Activated CD4-positive, alpha-beta T cell treated with anti-CD3 and anti-CD28 coated beads for 48 hours (primary cell): ENCODE measurements around the gene GDF7.

Experiments used
- DNase-seq: peaks from one replicate; pipeline ENCODE4 v3.0.0-alpha.2; 2020

GDF7 gene

GRCh38 chr2:20666304-20667150 lies at the start of gene GDF7:
Gene GDF7, plus strand, starts transcription at chr2:20667144. Its CDS starts 96 bp downstream, at chr2:20667240.
- peak; percentile 38 for DNase-seq

DNA sequence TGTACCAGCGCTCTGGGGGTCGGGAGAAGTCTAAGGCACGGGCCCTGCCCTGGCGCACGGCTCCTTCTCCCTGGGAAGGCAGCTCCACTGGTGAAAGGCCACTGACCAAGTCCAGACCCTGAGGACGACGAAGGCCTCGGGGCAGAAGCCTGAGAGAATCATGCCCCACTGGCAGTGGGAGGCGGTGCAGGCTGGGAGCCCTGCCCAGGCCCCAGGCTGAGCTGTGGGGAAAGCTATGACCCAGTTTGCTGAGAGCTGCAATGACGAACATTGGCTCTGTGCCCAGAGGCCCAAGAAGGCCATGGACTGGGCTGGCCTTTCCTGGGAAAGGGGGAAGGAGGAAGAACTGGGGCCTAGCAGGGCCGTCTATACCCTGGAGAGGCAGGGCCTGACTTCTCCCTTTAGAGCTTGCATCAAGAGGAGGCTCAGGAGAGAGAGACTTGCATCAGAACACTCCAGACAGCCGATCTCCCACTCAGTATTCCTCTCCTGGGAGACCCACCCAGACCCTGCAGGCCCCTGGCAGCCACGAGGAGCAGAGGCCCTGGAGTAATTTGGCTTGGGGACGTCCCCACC lies 49.0 kb upstream of the GDF7 start:
- DNase-seq, result no peak

DNA sequence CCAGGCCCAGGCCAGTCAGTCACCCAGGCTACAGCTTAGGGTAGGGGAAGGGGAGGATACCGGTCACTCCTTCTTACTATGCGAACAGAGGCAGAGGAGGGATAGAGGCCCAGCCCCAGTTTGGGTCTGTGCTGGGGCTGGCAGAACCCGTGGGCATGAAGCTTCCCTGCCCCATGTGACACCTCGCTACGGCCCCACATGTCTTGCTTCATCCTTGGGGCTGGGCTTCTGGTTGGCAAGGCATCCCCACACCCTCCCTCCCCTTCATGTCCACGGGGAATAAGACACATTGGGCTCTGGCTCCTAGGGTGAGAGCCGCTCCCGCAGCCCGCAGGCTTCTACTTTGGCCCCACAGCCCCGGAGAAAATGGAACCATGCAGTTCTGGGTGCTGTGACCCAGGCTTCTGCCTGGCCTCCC lies 48.5 kb upstream of the GDF7 start:
- no peak for DNase-seq

GRCh38 chr2:20618886-20619521 lies 47.9 kb upstream of the GDF7 start:
- DNase-seq, result no peak

DNA sequence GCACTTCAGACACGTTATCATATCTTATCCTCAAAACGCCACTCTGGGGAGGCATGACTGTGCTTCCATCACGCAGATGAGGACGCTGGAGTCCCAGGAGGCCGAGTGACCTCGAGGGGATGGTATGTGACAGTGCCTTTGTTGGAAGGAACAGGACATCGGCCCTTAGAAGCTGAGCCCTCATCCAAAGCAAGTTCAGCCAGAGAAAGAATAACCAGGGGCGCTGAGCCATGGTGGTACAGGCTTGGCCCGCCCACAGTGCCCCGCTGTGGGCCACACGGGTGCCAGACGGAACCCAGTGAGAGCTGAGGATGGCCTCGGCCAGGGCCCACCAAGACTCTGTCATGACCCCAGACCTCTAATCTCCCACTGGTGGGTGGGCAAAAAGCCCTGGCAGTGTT lies 47.3 kb upstream of the GDF7 start:
- DNase-seq, result no peak

DNA sequence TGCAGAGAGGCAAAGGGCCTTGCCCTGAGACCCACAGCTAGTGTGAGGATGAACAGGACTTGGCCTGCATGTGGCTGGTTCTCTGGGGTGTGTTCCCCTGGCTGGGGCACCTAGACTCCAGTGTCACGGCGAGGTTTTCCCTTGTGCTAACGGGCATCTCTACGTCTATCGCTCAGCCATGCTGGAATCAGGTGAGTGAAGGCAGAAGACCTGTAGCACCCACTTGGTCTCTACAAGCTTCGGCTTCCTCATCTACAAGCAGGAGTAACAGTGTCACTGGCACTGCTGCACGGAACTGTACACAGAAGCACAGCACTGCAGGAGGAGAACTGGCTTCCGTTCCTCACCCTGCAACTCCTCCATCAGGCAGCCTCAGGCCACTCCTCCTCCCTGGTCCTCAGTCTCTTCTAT lies 46.7 kb upstream of the GDF7 start:
- DNase-seq, result no peak

- no peak for DNase-seq
Measured at GRCh38 chr2:20620696-20621365, 46.1 kb upstream of the GDF7 start.

DNA sequence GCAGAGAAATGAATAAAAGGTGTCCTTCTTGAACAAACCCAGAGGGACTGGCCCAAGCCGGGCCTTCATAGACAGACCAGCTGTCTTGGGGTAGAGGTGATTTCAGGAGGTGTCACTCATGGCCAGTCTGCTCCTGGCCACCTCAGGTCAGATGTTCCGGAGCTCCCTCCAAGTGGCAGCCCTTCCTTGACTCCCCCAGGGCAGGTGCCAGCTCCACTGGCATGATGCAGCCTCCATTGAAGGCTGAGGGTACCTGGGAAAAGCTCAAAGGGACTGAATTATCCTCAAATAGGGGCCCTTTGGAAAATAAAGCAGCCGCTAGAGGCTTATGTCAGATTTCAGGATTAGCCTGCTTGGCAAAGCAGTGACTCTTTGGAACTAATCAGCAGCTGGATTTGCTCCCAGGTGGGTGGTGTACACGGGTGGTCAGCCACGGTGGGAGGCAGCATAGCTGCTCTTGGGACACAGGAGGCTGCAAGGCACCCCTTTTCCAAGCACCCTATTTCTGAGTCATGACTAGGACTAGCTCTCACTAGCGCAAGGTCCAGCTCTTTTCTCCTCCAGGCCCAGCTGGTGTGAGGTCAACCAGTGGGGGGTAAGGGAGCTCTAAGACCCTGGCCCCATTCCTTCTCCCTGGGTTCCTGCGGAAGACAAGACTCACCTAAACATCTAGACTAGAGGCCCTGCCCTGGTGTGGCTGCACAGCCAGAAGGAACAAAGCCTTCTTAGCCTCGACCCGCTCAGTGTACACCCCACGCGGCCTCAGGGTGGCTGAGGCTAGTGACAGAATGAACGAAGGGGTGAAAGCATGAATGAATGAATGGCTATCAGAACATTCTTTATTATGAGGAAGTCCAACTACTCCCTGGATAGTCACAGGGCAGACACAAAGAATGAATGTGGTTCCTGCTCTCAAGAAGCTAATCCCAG lies 45.3 kb upstream of the GDF7 start:
- no peak for DNase-seq

DNA sequence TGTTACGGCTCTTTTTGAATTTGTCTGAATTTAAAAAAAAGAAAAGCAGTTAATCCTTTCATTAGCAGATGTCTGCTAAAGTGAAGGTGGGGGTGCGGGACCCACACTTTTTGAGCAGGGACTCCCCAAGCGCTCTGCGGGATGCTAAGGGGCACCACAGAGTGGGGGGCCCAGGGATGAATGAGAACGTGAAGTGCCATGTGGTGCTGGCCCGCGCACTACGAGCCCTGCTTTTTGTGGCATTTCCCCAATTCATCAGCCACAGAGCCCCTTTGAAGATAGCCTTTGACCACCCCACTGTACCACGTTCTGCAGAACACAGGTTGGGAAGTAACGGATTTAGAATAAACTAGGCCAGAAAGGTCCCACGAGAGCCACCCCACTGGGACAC lies 44.7 kb upstream of the GDF7 start:
- DNase-seq, result no peak

GRCh38 chr2:20622731-20623130 lies 44.2 kb upstream of the GDF7 start:
- DNase-seq, result no peak

GRCh38 chr2:20623241-20623640 lies 43.7 kb upstream of the GDF7 start:
- DNase-seq, result no peak

DNA sequence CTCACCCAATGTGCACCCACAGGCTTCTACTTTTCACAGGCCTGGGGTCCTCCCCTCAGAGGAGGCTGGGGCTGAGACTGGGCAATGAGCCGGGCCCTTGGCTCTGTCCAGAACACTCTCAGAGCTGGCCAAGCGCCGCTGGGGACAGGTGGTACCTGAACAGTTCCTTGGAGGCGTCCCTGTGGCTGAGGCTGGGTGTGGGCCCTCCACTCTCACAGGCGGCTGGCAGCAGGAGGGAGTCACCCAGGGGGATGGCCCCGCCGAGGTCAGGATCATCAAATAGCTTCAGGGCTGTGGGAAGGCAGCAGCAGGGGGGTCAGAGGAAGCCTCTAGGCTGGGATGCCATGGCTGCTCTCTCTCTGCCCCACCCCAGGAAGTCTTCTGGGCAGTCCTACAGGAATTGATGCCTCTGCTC lies 43.2 kb upstream of the GDF7 start:
- DNase-seq, result no peak

DNA sequence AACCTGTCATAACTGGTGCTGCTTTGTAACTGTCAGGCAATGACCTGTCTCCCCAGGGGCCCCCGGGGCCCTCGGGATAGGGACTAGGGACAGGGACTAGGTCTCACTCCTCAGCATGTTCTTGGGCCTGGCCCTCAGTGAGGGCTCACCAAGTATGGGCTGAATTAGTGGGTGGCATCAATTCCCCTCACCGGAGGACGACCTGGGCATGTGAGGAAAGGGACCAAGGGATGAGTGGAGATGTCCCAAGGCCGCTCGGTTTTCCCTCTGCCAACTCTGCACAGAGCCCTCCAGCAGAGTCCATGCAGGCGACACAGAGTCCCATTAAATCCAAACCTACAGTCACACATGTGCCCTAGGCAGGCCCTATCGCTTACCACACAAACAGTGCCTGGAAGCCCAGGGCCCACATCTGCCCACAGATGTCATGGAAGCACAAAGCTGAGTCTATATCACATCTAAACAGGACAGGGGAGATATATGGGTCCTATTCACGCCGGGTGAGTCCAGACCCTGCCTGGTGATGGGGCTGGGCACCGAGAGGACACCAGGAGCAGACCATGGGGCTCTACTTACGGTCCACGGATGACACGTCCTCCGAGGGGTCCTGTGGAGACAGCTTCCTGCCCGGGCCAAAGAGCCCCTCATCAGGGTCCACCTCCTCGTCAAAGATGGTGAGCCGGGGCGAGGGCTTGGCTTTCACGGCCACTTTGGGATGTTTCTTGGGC lies 42.6 kb upstream of the GDF7 start:
- DNase-seq, result no peak

- DNase-seq, result no peak
Measured at GRCh38 chr2:20624884-20625485, 42.0 kb upstream of the GDF7 start.

- DNase-seq, result no peak
Measured at GRCh38 chr2:20625491-20626391, 41.2 kb upstream of the GDF7 start.

- DNase-seq, result no peak
Measured at GRCh38 chr2:20626392-20626697, 40.6 kb upstream of the GDF7 start.

DNA sequence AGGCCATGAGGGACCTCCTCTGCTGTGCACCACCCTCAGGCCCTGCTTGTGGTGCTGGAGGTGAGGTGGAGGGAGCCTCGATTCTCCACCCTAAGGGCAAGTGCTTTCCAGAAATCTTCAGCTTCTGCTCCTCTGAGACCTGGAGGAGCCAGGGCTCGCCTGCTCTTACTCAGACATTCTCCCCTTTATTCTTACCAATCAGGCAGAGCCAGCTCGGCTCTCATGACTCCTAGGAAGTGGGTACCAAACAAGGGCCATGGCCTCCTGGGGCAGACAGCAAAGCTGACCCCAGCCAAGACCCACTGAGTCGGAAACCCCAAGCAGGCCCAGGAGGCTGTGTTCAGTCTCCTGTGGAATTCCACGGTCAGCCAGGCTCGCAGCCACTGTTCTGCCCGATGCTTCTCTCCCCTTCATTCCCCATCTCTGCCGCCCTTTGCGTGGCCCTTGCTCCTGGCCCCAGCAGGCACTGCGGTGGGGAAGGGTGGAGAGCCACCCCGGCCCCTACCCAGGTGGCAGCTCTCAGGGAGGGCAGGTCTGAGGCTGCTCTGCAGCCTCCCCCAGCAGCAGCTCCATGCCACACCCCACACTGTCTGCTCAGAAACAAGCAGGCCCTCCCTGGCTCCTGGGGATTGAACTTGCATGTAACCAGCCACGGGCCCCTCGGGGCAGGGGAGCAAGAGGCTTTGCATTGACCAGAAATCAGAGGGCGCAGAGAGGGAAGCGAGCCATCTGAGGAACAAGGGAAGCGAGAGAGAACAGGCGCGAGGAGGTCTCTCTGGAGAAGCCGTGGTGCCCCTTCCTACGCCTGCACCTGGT lies 40.0 kb upstream of the GDF7 start:
- DNase-seq, result no peak

GRCh38 chr2:20627712-20628380 lies 39.1 kb upstream of the GDF7 start:
- no peak for DNase-seq

- DNase-seq, result no peak
Measured at GRCh38 chr2:20629181-20629580, 37.8 kb upstream of the GDF7 start.
